LHCN-M2 (cell line): Measurements from ENCODE around the gene MAP3K10. TPM values are rescaled to one million over a fixed set of nuclear protein-coding genes. Genes with fewer than 3 reads are reported as not detected.

Source experiments
- DNase-seq: peaks from one replicate; pipeline ENCODE4 v3.0.0-alpha.2; 2012; ENCODE audit warnings: low read depth
- total RNA-seq: library from RNA; depleted of rRNA; stranded (reverse); fragments of >200 nt; gene quantifications from 2 replicates; pipeline ENCODE4 v1.2.3, GENCODE V29; 2014

Gene MAP3K10
- total RNA-seq, 1 experiment from 2014 or later: 8.3 TPM

DNA sequence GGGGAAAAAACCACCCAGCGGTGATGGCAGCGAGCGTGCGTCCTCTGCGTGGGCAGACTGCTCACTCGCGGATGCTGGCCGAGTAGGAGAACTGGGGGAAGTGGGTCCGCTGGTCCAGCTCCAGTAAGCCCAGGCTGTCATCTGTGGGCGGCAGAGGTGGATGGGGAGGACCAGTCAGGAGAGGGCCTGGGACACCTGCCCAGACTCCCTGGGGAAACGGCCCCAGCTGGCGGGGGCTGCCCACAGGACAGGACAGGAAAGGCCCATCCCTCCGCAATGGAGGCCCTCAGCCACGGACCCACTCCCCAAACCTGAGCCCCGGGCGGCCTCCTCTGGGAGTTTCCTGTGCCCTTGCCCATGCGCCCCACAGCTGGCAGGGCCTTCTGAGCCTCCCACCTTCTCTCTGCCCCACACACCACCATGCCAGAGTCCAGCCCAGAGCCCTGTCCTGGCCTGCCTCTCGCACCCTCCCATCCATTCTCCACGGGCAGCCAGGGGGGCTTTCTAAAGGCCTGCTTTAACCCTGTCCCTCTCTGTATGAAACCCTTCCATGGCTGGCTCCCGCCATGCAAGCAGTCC lies 42.7 kb downstream of the MAP3K10 start:
- DNase-seq: no peak

DNA sequence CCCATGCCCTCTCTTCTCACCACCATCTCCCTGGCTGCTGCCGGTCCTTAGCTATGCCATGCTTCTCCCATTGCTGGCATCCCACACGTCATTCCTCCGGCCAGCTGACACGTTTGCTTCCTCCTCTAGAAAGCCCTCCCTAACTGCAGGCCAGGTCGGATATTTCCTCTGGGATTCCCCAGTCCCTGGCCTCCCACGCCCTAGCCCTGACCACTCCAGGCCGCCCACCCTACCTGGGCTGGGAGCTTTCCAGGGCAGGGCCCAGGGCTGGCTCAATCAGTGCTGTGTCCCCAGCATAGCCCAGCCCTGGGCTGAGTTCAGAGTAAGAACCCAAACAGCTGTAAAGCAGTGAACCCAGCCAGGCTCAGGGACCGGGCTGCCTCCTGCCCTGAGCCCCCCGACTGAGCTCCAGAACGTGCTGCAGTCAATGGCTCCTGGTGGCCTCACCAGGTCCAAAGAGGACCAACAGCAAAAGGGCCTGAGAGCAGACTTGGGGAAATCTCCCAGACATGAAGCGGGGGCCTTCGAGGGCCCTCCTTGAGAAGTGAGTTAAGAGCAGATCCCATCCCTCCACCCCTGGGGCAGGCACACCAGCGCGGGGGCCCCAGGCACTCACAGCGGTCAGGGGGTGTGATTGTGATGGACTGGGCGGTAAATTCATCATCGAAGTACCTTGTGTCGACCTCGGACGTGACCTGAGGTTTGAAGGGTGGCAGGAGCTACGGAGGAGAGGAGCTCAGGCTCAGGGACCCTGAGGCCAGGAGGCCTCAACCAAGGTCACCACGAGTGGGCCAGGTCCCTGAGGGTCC lies 43.4 kb downstream of the MAP3K10 start:
- no peak for DNase-seq

DNA sequence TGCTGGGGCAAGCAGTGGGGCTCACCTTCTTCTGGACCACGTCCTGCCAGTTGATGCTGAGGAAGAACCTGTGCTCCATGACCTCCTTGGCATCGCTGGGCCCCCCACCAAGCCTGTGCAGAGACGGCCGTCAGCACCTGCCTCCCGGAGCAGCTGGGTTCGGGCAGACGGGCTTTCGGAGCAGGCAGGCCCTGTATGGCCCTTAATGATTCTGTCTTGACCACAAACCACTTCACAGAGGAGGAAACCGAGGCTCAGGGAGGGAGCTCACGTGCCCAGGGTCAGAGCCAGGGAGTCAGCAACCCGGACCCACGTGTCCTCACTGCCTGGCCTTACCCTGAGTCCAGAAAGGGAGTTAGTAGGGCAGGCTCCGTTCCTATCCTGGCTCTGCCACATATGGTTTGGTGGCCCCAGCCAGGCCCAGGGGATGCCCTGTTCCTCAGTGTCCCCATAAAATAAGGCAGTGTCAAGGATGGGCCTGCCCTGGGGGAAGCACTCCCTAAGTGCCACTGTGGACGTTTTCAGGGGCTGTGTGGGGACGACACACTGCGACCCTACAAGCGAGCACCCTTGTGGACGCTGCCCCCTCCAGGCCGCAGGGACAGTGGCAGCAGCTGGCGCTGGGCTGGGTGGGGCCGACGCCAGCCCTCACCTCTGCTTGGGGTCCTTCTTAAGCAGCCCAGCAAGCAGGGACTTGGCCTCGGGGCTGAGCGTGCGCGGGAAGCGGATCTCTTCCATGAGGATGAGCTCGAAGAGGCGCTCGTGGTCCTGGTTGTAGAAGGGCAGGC lies 44.2 kb downstream of the MAP3K10 start:
- DNase-seq: no peak

DNA sequence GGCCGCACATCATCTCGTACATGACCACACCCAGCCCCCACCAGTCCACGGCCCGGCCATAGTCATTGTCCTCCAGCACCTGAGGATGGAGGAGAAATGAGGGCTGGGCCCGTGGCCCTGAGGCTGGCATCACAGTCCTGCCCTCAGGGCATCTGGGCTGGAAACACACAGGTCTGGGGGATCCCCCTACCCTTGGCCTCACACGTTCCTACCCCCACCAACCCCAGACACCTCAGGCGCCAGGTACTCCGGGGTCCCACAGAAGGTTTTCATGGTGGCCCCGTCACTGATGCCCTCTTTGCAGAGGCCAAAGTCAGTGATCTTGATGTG lies 44.8 kb downstream of the MAP3K10 start:
- DNase-seq: no peak

DNA sequence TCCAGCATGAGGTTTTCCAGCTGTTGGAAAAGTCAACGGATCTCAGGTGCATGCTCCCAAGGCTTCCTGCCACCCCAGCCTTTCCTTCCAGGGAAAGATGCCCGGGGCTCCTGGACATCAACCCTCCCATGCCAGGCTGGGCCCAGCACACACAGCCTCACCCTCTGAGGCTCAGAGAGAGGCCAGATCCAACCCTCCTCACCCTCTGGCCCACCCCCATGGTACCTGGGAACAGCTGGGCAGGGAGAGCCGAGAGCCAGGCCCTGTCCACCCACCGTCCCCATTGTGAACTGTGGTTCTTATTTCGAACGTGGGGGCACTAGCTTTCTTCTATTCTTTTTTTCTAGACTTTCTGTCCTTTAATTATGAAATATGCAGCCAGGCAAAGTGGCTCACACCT lies 45.1 kb downstream of the MAP3K10 start:
- DNase-seq: no peak

GRCh38 chr19:40237791-40238190 lies 46.6 kb downstream of the MAP3K10 start:
- no peak for DNase-seq

GRCh38 chr19:40238775-40239174 lies 47.5 kb downstream of the MAP3K10 start:
- no peak for DNase-seq

GRCh38 chr19:40239415-40240226 lies 48.4 kb downstream of the MAP3K10 start:
- no peak for DNase-seq

DNA sequence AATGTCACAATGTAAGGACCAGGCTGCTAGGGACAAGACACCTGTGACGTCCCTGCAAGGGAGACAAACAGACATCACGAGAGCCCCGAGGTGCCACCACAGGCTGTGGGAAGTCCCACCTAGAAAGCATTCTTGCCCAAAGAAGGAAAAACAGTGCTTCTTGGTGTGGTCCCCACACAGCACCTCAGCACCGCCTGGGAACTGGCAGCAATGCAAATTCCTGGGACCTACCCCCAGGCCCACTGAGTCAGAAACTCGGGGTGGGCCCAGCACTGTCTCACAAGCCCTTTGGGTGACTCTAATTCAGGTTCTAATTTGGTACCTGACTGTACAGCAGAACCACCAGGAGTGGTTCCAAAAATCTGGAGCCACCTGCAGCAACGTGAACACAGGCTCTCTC lies 49.1 kb downstream of the MAP3K10 start:
- DNase-seq: no peak

GRCh38 chr19:40241125-40241808 lies 50.0 kb downstream of the MAP3K10 start:
- DNase-seq: no peak

- DNase-seq: no peak
These were observed 50.7 kb downstream of the MAP3K10 start for GRCh38 chr19:40241809-40242384.

DNA sequence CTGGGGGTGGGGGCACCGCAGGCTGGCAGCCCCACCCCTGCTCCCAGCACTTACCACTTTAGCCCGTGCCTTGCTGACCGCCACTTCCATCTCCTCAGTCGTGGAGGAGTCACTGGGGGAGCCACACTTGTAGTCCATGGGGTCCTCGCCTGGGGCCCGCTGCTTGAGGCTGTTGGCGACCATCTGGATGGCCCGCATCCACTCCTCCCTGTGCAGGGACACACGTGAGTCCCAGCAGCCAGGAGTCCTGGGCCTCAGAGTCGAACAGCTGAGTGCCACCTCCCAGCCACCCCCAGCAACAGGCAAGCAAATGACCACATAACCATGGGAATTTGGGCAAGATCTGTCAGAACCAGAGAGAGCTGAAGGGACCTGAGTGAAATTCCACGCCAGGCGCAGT lies 51.3 kb downstream of the MAP3K10 start:
- no peak for DNase-seq

DNA sequence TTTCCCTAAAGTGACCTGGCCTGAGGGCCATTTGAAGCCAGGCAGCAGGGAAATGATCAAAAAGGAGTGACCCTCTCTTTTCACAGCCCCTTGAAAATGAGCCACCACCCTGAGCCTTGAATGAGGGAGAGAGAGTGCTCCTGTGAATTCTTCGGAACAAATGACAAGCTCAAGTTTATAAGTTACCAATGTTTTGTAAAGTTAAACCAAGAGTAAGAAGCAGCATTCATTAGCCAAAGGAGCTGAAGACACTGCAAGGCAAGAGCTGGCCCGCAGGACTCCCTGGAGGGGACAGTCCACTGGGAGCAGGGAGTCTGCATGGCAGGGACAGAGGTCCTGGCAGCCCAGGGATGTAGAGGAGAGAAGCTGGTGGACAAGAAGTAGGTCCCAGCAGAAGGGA lies 52.0 kb downstream of the MAP3K10 start:
- no peak for DNase-seq

DNA sequence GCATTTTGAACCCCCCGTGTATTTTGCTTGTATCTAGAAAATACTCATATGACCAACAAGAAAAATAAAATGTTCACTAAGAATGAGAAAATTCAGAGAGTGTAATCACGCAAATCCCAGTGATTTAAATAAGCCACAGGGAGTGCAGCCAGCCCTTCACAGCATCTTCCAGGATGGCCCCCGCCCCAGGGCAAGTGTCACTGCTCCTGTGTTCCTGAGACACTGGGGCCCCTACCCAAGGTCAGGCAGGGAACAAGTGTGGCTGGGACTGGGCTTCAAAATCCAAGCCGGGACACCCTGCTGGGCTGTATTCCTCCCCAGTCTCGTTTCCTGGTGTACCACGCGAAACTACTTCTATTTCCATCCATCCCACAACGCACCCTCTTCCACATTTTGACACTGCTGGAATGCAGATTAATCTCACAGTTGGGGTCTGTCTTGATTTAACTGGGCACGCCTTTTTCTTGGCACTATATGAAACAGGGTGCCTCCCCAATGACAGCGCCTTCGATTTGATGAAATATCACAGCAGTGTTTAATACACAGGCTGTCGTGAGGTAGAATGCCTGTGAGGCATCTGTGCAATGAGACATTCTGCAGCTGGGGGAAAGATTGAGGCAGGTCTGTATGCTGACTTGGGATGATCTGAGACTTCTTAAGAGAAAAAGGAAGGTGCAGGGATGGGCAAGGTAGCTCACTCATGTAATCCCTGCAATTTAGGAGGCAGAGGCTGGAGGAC lies 53.5 kb downstream of the MAP3K10 start:
- no peak for DNase-seq

DNA sequence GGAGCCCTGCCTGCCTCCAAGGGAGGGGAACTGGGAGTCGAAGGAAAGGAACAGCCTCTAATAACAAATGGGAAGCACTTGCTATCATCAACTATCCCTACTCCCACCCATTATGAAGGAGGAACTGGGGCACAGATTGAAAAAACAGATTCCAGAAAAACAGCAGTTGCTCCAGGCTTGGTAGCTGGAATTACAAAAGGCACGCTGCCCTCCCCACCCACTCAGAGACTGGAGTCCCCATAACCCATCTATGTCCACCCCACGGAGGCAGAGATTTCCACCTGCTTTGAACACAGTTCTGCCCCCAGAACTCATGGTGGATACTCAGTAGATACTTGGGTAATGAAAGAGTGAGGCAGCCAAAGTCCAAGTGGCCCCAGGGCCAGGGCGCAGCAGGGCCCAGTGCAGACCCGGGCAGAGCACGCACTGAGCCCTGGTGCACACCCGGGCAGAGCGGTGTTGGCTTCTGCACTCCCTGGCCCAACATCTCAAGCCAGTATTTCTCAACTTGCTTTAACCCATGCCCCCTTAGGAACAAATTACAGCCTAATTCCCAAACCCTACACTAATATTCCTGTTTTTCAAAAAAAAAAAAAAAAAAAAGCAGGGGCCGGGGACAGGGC lies 54.4 kb downstream of the MAP3K10 start:
- no peak for DNase-seq

DNA sequence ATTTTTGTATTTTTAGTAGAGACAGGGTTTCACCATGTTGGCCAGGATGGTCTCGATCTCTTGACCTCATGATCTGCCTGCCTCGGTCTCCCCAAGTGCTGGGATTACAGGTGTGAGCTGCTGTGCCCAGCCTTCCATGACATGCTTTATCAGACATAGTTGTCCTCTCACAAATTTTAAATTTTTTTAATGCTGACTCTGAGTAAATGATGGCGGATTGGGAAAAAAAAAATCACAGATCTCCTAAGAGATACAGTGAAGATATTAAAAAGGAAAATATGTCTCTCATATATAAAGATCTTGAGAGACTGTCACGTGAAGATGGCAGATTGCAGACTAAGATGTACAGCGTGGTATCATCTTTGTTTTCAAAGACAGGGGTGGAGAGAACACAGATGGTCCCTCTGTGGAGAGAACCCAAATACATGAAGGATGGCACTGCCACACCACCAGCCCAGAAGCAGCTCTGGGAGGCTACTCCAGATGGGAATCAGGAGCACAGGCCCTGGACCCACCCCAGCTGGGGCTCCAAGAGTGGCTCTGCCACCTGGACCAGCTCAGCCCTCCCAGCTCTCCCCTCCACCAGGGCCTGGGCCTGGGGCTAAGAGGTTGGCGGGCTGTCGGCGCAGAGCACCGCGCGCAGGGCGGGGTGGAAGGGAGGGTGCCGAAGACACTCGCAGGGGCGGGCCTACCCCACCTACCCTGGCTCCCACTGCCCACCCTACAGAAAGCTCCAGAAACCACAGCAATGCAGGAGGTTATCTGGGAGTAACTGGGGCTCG lies 55.3 kb downstream of the MAP3K10 start:
- DNase-seq: no peak

- DNase-seq: no peak
These were observed 56.0 kb downstream of the MAP3K10 start for GRCh38 chr19:40247178-40247577.

- no peak for DNase-seq
These were observed 56.6 kb downstream of the MAP3K10 start for GRCh38 chr19:40247735-40248262.

DNA sequence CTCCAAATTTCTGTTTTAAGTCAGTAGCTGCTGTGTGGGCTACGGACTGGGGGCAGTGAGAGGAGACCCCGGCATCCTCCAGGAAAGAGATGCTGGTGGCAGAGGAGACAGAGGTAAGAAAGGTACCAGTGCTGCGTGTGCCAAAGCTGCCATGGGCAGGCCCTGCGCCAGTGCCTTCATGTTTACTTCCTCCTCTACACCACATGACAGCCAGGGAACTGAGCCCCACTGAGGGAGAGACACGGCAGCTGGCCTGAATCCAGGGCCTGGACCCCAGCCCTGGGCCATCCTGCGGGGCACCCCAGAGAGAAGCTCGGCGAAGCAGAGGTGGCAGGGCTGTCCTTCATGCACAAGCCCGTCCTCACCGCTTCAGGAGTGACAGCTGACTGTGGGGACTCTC lies 58.0 kb downstream of the MAP3K10 start:
- no peak for DNase-seq
